ENCODE measurements around the gene ZNF697.

ZNF697 gene

GRCh38 chr1:119593805-119594204, 54.3 kb downstream of the ZNF697 start:
- no peak for TF ChIP-seq CTCF (IDR thresholded peaks at IDR 0.05; ENCODE audit: insufficient read depth, low read length, poor library complexity, severe bottlenecking)
- no peak for TF ChIP-seq EZH2phosphoT487 (conservative IDR thresholded peaks at IDR 0.05; ENCODE audit: low read length)
- Histone ChIP-seq H3K79me2 (ENCODE audit: insufficient read depth, low read length) (no peaks in the 10 kb centered on the region), H3K9me3 (ENCODE audit: insufficient read depth, low read length) (0 out of 2 replicates have a peak, but pooled peaks cover 3% of the 10 kb centered on the region)

GRCh38 chr1:119590393-119590792, 57.7 kb downstream of the ZNF697 start:
- no peak for TF ChIP-seq EZH2phosphoT487 (conservative IDR thresholded peaks at IDR 0.05; ENCODE audit: low read length)
- no peak for TF ChIP-seq CTCF (IDR thresholded peaks at IDR 0.05; ENCODE audit: insufficient read depth, low read length, poor library complexity, severe bottlenecking)
- H3K9me2 ChIP-seq (replicated peaks; ENCODE audit: insufficient read depth, low read length), result no peaks in the 10 kb centered on the region

More at GRCh38 chr1:119593805-119594204, 54.3 kb downstream of the ZNF697 start:
- Histone ChIP-seq H3K36me3 (ENCODE audit: low read length) (no peaks in the 10 kb centered on the region), H4K20me1 (ENCODE audit: low read depth, low read length) (no peaks in the 10 kb centered on the region), H3K4me2 (ENCODE audit: low read depth, low read length, poor library complexity, severe bottlenecking) (no peak overlapping the region), H3K9me2 (replicated peaks; ENCODE audit: insufficient read depth, low read length) (no peaks in the 10 kb centered on the region), H3K9ac (ENCODE audit: low read length) (no peak overlapping the region), H3K4me3 (ENCODE audit: insufficient read depth, low read length, poor library complexity, severe bottlenecking) (no peak overlapping the region), H3K27ac (ENCODE audit: low read depth, low read length) (no peak overlapping the region), H2AFZ (ENCODE audit: low read depth, low read length, severe bottlenecking) (no peak overlapping the region), H3F3A (ENCODE audit: insufficient read depth) (no peaks in the 10 kb centered on the region), H3K27me3 (ENCODE audit: low read length) (no peaks in the 10 kb centered on the region)

DNA sequence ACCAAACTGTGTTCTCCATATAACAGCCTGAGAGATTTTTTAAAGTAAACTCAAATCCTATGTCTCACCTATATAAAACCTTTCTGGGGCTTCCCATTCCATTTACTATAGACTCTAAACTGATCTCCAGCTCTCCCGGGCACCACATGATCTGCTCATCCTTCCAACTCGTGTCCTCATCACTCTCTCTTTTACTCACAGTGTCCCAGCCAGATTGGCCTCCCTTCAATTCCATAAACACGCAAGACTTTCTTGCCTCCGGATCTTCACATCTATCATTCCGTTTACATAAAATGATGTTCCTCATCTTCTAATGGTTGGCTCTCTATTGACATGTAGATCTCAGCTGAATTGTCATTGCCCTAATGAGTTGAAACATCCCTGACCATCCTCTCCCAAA, 59.4 kb downstream of the ZNF697 start:
- H3K79me2 ChIP-seq (ENCODE audit: insufficient read depth, low read length), result no peaks in the 10 kb centered on the region
- no peak overlapping the region for H2AFZ ChIP-seq (ENCODE audit: low read depth, low read length, severe bottlenecking)
- H3K36me3 ChIP-seq (ENCODE audit: low read length), result no peaks in the 10 kb centered on the region
- no peaks in the 10 kb centered on the region for H3K27me3 ChIP-seq (ENCODE audit: low read length)
- no peak for TF ChIP-seq EZH2phosphoT487 (conservative IDR thresholded peaks at IDR 0.05; ENCODE audit: low read length)
- TF ChIP-seq CTCF (IDR thresholded peaks at IDR 0.05; ENCODE audit: insufficient read depth, low read length, poor library complexity, severe bottlenecking), result no peak
- H4K20me1 ChIP-seq (ENCODE audit: low read depth, low read length), result no peaks in the 10 kb centered on the region
- no peaks in the 10 kb centered on the region for H3F3A ChIP-seq (ENCODE audit: insufficient read depth)
- H3K4me3 ChIP-seq (ENCODE audit: insufficient read depth, low read length, poor library complexity, severe bottlenecking), result no peak overlapping the region
- 0 out of 2 replicates have a peak, but pooled peaks cover 1% of the 10 kb centered on the region for H3K9me3 ChIP-seq (ENCODE audit: insufficient read depth, low read length)
- H3K9ac ChIP-seq (ENCODE audit: low read length), result no peak overlapping the region
- no peaks in the 10 kb centered on the region for H3K9me2 ChIP-seq (replicated peaks; ENCODE audit: insufficient read depth, low read length)
- no peak overlapping the region for H3K4me2 ChIP-seq (ENCODE audit: low read depth, low read length, poor library complexity, severe bottlenecking)
- no peak overlapping the region for H3K27ac ChIP-seq (ENCODE audit: low read depth, low read length)

More at GRCh38 chr1:119590393-119590792, 57.7 kb downstream of the ZNF697 start:
- Histone ChIP-seq H3K27me3 (ENCODE audit: low read length) (no peaks in the 10 kb centered on the region), H3K4me2 (ENCODE audit: low read depth, low read length, poor library complexity, severe bottlenecking) (no peak overlapping the region), H3K9me3 (ENCODE audit: insufficient read depth, low read length) (0 out of 2 replicates have a peak, but pooled peaks cover 3% of the 10 kb centered on the region), H3K79me2 (ENCODE audit: insufficient read depth, low read length) (no peaks in the 10 kb centered on the region), H3K4me3 (ENCODE audit: insufficient read depth, low read length, poor library complexity, severe bottlenecking) (no peak overlapping the region), H3K9ac (ENCODE audit: low read length) (no peak overlapping the region), H3K36me3 (ENCODE audit: low read length) (no peaks in the 10 kb centered on the region), H2AFZ (ENCODE audit: low read depth, low read length, severe bottlenecking) (no peak overlapping the region), H4K20me1 (ENCODE audit: low read depth, low read length) (no peaks in the 10 kb centered on the region), H3K27ac (ENCODE audit: low read depth, low read length) (no peak overlapping the region), H3F3A (ENCODE audit: insufficient read depth) (no peaks in the 10 kb centered on the region)

All from SU-DHL-6 (cell line).